IPS-NIHi7 (cell line): ENCODE data around the gene OPA3.
"Not testable (repeated sequence)": the region's sequence is repeated elsewhere in the genome, so short reads cannot be mapped to it uniquely, and the experiment has no call there.

ENCODE experiments used
- DNase-seq: peaks from one replicate; pipeline ENCODE4 v3.0.0; 2012; ENCODE audit warnings: mixed read lengths; ENCODE audit errors: extremely low spot score

OPA3 gene

DNA sequence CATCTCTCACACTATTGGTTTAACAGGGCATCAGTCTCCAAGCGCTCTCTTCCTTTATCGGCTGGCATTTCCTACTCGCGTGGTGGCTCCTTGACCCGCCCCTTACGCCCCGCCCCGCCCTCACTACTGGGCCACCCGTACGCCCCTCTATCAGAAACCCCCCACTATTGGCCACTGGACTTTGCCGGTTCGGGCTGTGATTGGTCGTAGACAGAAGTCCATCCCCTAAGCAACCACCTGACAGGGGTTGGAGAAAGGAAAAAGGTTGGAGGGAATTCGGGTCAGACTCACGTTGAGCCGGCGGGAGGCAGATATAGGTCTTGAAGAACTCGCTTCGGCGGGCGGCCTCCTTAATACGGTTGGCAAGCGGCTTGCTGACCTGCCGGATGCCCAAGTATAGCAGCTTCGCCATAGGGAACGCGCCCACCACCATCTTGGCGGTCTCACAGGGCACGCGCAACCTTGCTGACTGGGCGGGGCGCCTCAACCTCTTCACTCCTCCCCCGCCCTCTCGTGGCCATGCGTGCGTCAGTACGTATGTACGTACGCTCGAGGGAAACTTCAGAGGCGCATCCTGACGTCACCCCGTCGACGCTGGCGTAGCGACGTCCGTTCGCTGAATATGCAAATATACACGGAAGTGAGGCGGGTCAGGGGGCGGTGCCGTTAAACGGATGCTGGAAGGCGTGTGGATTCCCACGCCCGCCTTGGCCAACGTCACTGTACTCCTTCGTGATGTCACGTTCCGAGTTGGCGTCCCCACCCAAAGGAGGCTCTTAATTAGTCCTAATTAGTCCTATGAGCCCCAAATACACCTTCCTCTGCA is at the start of gene OPA3:
Gene OPA3 (minus strand): TSS at position 471 of the 826 bp plus-strand sequence. CDS start 38 bp downstream, at position 433.
- DNase-seq: peak; percentile 97

GRCh38 chr19:45632468-45633196 is 48.0 kb upstream of the OPA3 start:
- peak; percentile 96 for DNase-seq

GRCh38 chr19:45630463-45630862 is 45.9 kb upstream of the OPA3 start:
- no peak for DNase-seq

DNA sequence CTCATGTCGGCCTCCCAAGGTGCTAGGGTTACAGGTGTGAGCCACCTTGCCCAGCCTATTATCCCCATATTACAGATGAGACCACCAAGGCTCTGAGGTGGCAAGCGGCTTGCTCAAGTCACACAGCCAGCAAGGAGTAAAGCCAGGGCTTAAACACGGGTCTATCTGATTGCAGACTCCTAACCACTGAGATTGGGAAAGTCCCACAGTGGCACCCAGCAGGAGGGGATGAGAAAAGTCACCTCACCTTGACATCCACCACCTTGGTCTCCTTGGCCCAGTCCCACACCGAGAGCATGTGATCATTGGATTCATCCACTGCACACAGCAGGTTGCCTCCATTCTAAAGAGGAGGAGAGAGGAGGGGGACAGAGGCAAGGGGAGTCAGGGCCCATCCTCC is 45.1 kb upstream of the OPA3 start:
- no peak for DNase-seq

- DNase-seq: not testable (repeated sequence)
Observed at GRCh38 chr19:45628219-45628618, 43.6 kb upstream of the OPA3 start.

DNA sequence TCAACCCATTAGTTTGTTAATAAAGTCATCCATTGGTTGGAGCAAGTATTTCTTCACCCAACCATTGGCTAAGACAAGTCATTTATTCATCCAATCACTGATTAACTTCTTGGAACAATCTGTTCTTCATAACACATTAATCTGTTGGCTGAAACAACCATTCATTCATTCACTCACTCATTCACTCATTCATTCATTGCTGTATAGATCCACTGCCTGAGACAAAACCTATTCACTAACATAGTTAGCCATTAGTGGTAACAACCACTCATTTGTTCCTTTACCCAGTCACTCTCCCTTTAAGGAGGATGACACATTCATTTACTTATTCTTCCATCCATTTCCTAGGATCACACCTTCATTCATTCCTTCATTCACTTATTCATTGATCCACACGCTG is 39.4 kb upstream of the OPA3 start:
- no peak for DNase-seq

GRCh38 chr19:45621976-45622503 is 37.4 kb upstream of the OPA3 start:
- no peak for DNase-seq

DNA sequence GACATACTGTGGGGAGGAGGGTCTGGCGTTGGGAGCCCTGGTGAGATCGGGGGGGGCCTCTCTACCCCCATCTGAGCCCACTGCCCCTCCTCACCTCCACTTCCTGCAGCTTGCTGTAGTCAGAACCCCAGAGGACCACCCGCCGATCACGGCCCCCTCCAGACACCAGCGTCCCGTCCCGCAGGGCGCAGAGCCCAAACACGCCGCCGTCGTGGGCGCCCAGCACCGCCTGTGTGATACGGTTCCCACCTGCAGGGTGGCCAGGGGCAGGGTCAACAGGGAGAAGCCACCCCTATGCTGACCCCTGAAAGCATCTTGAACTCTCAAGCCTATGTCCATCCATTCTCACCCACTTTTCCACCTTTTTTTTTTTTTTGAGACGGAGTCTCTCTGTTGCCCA is 36.8 kb upstream of the OPA3 start:
- DNase-seq: no peak

DNA sequence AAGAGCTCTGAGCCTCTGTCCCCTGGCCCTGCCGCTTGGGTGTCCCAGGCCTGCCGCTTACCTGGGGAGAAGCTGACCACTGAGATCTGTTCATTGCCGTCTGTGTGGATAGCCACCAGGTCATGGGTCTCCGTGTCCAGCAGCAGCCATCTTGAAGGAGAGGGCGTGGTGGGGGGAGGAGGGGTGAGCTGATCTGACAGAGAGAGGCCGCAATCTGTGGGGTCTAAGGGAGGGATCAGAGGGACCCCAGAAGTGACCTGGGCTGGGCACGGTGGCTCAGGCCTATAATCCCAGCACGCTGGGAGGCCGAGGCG is 32.1 kb upstream of the OPA3 start:
- DNase-seq: no peak

DNA sequence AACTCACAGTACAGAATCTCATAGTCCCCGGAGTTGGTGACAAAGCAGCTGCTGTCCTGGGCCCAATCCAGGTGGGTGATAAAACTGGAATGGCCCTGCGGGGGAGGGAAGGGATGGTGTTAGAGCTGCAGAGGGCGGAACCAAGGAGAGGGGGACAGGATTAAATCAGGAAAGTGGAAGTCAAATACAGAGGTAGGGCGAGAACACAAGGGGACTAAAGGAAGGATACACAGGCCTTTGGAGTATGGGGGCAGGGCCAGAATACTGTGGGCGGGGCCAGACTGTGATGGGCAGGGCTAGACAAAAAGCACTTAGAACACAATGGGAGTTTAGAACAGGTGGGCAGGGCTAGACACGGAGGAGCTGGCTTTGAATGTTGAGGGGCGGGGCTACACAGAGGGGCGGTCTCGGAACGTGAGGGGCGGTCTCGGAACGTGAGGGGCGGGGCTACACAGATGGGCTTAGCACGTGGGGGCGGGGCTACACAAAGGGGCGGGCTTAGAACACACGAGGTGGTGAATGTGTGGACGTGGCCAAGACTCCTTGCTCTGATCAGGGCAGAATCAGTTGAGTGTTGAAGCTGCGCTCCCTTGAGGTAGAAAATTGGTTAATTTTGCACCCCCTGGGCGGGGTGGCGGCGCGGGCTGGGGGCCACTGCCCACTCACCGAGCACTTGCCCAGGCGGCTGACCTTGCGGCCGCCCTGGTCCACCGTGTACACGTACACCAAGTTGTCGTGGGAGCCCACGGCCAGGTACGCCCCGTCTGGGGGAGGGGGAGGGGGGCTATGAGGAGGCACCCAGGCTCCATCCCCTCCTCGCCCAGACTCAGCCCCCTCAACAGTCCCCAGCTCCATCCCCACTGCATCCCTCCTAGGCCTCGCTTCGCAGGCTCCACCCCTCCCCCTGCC is 31.4 kb upstream of the OPA3 start:
- peak; percentile 97 for DNase-seq

DNA sequence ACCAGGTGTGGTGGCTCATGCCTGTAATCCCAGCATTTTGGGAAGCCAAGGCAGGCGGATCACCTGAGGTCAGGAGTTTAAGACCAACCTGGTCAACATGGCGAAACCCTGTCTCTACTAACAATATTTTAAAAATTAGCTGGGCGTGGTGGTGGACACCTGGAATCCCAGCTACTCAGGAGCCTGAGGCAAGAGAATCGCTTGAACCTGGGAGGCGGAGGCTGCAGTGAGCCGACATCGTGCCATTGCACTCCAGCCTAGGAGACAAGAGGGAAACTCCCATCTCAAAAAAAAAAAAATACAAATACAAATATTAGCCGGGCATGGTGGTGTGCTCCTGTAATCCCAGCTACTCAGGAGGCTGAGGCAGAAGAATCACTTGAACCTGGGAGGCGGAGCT is 30.5 kb upstream of the OPA3 start:
- not testable (repeated sequence) for DNase-seq

DNA sequence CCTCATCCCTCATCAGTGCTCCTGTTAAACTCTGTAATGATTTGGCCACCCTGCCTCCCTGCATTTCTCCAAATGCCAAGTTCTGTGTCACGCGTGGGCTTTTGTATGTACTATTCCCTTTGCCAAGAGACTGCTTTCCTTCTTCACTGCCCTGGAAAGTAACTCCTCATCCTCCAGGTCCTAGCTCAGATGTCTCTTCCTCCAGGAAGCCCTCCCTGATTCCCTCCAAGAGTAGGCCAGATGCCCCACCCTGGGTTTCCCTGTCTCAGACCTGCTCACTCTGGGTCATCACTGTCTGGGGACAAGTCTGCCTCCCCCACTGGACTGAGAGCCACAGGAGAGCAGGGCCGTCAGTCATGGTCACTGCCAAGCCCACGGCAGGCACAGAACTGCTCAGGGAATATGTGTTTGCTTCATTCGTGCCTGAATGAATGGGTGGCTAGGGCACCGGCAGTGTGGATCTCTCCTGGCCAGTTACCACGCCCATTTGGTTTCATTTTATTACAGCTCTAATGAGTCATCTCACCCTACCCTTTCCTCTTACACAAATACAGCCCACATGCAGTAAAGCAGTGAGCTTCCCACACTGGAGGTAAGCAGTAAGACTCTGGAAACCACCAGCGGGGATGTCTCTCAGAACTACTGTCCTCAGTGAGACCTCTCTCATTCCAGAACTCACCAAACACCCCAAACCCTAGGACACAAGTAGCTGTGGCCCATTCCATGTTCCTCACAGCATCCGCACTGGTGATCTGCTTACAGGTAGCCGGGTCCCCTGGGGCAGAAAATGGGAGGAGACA is 29.5 kb upstream of the OPA3 start:
- no peak for DNase-seq

GRCh38 chr19:45608948-45609347 is 24.3 kb upstream of the OPA3 start:
- no peak for DNase-seq

DNA sequence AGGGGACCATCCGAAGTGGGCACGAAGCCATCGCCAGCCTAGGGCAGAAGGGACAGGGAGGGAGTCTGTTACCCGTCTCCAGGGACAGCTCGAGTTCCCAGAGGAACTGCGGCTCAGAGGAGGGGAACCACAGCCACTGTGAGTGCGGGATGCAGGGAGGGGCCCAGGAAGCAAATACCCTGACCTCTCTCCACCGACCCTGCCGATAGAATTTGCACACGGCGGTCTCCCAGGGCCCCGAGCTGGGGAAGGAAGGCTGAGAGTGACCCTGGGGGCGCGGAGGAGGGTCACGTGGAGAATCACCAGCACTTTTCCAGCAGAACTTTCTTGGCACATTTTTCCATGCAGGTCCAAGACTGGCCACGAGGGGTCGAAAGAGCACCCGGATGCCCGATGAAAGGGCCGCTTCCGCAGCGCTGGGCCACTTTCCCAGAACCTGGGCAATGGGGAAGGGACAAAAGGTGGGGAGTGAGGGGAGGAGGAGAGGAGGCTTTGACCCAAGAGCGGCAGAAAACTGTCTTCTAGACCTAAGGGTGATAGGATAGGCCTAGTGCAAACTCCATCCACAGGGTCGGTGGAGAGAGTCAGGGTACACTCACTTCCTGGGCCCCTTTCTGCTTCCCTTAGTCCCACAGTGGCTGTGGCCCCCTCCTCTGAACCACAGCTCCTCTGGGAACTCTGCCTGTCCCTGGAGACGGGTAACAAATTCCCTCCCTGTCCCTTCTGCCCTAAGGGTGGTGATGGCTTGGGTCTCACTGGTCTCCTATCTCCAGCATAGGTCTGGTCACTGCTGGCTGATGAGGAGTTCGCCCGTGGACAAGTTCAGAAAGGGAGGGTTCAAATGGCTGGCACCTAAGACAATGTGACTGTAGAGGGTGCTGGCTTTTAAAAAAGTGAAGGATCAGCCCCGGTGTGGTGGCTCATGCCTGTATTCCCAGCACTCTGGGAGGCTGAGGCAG is 22.7 kb upstream of the OPA3 start:
- peak; percentile 80 for DNase-seq

DNA sequence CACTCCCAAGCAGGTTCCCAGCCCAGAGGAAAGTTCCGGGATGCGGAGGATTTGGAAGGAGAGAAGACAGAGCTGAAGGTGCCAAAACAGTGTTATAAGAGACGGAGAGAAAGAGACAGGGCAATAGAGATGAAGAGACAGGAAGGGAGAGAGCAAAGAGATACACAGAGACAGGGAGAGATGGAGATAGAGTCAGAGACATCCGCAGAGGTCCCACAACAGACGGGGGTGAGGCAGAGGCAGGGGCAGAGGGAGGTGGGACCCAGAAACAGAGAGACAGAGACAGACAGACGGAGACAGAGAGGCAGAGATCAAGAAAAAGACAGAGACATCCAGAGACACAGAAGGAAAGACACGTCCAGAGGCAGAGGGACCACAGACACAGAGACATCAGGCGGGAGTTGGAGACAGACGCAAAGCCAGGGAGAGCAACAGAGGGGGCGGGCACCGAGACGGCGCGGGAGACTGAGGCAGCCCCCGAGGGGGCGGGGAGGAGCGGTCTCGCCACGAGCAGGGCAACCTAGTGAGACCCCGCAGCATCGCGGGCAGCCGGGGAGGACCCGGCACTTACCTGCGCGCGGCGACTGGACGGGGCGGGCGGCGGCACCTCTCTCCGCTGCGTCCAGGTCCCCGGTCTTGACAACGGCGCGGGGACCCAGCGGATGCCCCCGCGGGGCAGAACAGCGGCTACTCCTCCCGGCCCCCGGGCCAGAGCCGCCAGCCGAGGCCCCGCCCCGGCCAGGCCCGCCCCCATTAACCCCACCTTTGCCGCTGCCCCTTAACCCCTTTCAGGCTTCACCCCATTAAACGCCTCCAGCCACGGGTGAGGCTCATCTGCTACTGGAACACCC is 17.1 kb upstream of the OPA3 start, which contains the start of gene GPR4:
Gene GPR4 (minus strand): TSS at position 689 of the 851 bp plus-strand sequence. CDS start 10,346 bp downstream, outside the sequence.
- peak; percentile 90 for DNase-seq

DNA sequence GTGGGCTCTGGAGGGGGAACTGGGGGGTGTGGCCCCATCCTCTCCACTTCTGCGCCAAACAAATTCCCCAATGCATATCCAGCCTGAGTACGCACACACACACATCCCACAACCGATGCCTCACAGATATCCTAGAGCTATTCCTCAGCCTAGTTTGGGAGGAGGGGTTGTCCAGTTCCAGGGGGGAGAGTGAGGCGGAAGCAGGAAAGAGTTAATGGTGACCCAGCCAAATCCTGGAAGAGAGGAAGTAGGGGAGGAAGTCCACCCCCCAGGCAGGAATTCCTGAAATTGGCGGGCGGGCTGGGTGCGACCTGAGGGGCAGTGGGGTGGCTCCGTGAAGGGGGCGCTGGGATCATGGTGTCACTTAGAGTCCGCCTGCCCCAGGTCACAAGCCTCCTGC is 16.5 kb upstream of the OPA3 start:
- no peak for DNase-seq

- DNase-seq: no peak
Observed at GRCh38 chr19:45600340-45600885, 15.8 kb upstream of the OPA3 start.

DNA sequence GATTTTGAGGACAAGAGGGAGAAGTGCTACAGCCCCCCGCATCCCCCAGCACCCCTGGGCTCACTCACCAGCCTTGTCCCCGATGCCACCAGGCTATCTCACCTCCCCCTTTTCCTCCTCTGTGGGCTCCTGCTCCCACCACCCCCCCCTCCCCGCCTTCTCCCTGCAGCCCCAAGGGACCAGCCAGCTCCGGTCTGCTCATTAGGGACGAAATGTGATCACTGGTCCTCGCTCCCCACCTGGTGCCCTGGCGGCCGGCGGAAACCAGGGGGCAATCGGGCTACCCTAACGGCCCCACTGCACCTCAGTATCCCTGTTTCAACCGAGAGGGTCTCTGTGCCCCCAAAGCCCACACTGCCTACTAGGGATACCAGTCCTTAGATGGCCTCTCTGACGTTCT is 14.7 kb upstream of the OPA3 start:
- no peak for DNase-seq
